Measurements from ENCODE around the gene RPS21. TPM values are rescaled to one million over a fixed set of nuclear protein-coding genes. Genes with fewer than 3 reads are reported as not detected.

Gene RPS21
- polyA plus RNA-seq, 1 donor from 2014 or later = 1,633 TPM

GRCh38 chr20:62357681-62358080, 29.2 kb upstream of the RPS21 start:
- Histone ChIP-seq H3K27ac (ENCODE audit: low read length) (no peak overlapping the region), H2AFZ (ENCODE audit: low read depth, low read length) (no peak overlapping the region), H3K79me2 (replicated peaks; ENCODE audit: insufficient read depth, low read length) (no peaks in the 10 kb centered on the region)

DNA sequence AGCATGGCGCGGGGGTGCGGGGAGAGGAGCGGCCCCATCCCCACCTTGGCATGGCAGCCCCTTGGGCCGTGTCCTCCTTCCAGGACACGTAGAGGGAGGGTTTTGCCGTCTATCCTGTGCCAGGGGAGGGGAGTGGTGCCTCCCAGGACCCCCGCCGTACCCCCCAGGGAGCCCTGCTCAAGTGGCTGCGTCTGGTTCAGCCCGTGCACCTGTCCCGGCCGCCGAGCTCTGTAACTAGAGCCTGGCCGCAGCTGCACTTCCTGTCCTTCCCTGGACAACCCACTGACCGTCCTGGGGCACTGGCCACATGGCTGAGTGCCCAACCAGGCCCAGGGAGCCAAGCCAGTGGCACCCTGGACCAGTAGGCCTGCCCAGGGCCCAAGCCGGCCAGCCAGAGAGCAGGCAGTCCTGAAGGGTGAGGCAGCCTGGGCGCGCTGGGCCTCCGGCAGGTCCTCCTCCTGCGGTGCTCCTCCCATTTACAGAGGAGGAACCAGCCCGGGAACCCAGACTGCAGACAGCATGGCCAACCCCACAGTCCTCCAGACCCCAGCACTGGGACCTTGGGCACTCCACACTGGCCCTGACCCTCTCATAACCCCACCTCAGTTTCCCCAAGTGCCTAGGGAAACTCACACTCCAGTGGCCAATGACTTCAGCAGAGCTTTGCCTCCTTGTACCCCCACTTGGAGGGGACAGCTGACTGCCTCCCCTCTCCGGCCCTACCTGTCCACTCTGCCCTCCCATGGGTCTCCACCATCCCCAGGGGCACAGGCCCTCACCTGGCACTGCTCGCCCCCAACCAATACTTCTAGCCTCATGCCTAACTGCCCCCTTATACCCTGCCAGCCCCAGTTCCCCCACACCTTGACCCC, 28.5 kb upstream of the RPS21 start:
- H3K9me3 ChIP-seq (ENCODE audit: low read length) = no peaks in the 10 kb centered on the region
- H3K36me3 ChIP-seq (ENCODE audit: insufficient read depth, low read length) = no peaks in the 10 kb centered on the region
- no peak overlapping the region for H2AFZ ChIP-seq (ENCODE audit: low read depth, low read length)
- H3F3A ChIP-seq (ENCODE audit: insufficient read depth, low read length, poor library complexity, severe bottlenecking) = no peaks in the 10 kb centered on the region
- H3K9ac ChIP-seq (ENCODE audit: low read length) = no peak overlapping the region
- H3K27me3 ChIP-seq (ENCODE audit: insufficient read depth, low read depth, low read length) = no peaks in the 10 kb centered on the region
- no peaks in the 10 kb centered on the region for H3K9me2 ChIP-seq (ENCODE audit: insufficient read depth, low read length)
- H3K4me3 ChIP-seq (ENCODE audit: low read length) = no peak overlapping the region
- no peak overlapping the region for H3K27ac ChIP-seq (ENCODE audit: low read length)
- H4K20me1 ChIP-seq (ENCODE audit: insufficient read depth) = no peaks in the 10 kb centered on the region
- H3K79me2 ChIP-seq (replicated peaks; ENCODE audit: insufficient read depth, low read length) = no peaks in the 10 kb centered on the region
- no peak overlapping the region for H3K4me2 ChIP-seq (ENCODE audit: low read length)
- no peak for TF ChIP-seq SMC3 (conservative IDR thresholded peaks at IDR 0.05; ENCODE audit: poor library complexity)
- no peak for TF ChIP-seq POLR2AphosphoS5 (IDR thresholded peaks at IDR 0.05)
- no peak for TF ChIP-seq EP300 (conservative IDR thresholded peaks at IDR 0.05; ENCODE audit: poor library complexity, severe bottlenecking)
- no peak for TF ChIP-seq TAF1 (IDR thresholded peaks at IDR 0.05; ENCODE audit: low read depth)
- TF ChIP-seq EZH2 (IDR thresholded peaks at IDR 0.05; ENCODE audit: borderline replicate concordance, insufficient read depth, low read length, poor library complexity, severe bottlenecking) = no peak
- TF ChIP-seq, protein P1, sequence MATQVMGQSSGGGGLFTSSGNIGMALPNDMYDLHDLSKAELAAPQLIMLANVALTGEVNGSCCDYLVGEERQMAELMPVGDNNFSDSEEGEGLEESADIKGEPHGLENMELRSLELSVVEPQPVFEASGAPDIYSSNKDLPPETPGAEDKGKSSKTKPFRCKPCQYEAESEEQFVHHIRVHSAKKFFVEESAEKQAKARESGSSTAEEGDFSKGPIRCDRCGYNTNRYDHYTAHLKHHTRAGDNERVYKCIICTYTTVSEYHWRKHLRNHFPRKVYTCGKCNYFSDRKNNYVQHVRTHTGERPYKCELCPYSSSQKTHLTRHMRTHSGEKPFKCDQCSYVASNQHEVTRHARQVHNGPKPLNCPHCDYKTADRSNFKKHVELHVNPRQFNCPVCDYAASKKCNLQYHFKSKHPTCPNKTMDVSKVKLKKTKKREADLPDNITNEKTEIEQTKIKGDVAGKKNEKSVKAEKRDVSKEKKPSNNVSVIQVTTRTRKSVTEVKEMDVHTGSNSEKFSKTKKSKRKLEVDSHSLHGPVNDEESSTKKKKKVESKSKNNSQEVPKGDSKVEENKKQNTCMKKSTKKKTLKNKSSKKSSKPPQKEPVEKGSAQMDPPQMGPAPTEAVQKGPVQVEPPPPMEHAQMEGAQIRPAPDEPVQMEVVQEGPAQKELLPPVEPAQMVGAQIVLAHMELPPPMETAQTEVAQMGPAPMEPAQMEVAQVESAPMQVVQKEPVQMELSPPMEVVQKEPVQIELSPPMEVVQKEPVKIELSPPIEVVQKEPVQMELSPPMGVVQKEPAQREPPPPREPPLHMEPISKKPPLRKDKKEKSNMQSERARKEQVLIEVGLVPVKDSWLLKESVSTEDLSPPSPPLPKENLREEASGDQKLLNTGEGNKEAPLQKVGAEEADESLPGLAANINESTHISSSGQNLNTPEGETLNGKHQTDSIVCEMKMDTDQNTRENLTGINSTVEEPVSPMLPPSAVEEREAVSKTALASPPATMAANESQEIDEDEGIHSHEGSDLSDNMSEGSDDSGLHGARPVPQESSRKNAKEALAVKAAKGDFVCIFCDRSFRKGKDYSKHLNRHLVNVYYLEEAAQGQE (IDR thresholded peaks at IDR 0.05; ENCODE audit: borderline replicate concordance) = no peak
- TF ChIP-seq, protein P2, sequence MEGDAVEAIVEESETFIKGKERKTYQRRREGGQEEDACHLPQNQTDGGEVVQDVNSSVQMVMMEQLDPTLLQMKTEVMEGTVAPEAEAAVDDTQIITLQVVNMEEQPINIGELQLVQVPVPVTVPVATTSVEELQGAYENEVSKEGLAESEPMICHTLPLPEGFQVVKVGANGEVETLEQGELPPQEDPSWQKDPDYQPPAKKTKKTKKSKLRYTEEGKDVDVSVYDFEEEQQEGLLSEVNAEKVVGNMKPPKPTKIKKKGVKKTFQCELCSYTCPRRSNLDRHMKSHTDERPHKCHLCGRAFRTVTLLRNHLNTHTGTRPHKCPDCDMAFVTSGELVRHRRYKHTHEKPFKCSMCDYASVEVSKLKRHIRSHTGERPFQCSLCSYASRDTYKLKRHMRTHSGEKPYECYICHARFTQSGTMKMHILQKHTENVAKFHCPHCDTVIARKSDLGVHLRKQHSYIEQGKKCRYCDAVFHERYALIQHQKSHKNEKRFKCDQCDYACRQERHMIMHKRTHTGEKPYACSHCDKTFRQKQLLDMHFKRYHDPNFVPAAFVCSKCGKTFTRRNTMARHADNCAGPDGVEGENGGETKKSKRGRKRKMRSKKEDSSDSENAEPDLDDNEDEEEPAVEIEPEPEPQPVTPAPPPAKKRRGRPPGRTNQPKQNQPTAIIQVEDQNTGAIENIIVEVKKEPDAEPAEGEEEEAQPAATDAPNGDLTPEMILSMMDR (IDR thresholded peaks at IDR 0.05; ENCODE audit: poor library complexity, severe bottlenecking) = no peak
- TF ChIP-seq MXI1 (conservative IDR thresholded peaks at IDR 0.05; ENCODE audit: poor library complexity, severe bottlenecking) = no peak

More at GRCh38 chr20:62357681-62358080, 29.2 kb upstream of the RPS21 start:
- H3K9me2 ChIP-seq (ENCODE audit: insufficient read depth, low read length) = no peaks in the 10 kb centered on the region
- TF ChIP-seq TAF1 (IDR thresholded peaks at IDR 0.05; ENCODE audit: low read depth) (no peak), MXI1 (conservative IDR thresholded peaks at IDR 0.05; ENCODE audit: poor library complexity, severe bottlenecking) (no peak), EP300 (conservative IDR thresholded peaks at IDR 0.05; ENCODE audit: poor library complexity, severe bottlenecking) (no peak), EZH2 (IDR thresholded peaks at IDR 0.05; ENCODE audit: borderline replicate concordance, insufficient read depth, low read length, poor library complexity, severe bottlenecking) (no peak)
- TF ChIP-seq, protein P1 (IDR thresholded peaks at IDR 0.05; ENCODE audit: borderline replicate concordance) = no peak
- no peaks in the 10 kb centered on the region for H3K36me3 ChIP-seq (ENCODE audit: insufficient read depth, low read length)
- no peaks in the 10 kb centered on the region for H3F3A ChIP-seq (ENCODE audit: insufficient read depth, low read length, poor library complexity, severe bottlenecking)
- H3K9ac ChIP-seq (ENCODE audit: low read length) = no peak overlapping the region
- no peaks in the 10 kb centered on the region for H3K9me3 ChIP-seq (ENCODE audit: low read length)
- H3K4me2 ChIP-seq (ENCODE audit: low read length) = no peak overlapping the region
- no peak overlapping the region for H3K4me3 ChIP-seq (ENCODE audit: low read length)
- no peaks in the 10 kb centered on the region for H3K27me3 ChIP-seq (ENCODE audit: insufficient read depth, low read depth, low read length)
- no peaks in the 10 kb centered on the region for H4K20me1 ChIP-seq (ENCODE audit: insufficient read depth)

Data from neural cell (in vitro differentiated cells).